OCI-LY1 (cell line): Measurements from ENCODE around the gene LHX6.

Experiments used
- CTCF ChIP-seq: fragments of 200-600 bp; sonication (generic), shearing (Covaris generic); IDR thresholded peaks from 2 replicates; pipeline ENCODE4 v1.5.1; 2017; ENCODE audit warnings: mild to moderate bottlenecking, antibody characterized with exemption, low read length, moderate library complexity, mixed read lengths
- EZH2 ChIP-seq: fragments of 200-600 bp; sonication (generic), shearing (Covaris generic); IDR thresholded peaks from 2 replicates; pipeline ENCODE4 v1.8.0; 2017; ENCODE audit warnings: borderline replicate concordance, mixed run types, mild to moderate bottlenecking, antibody characterized with exemption, low read length, moderate library complexity, mixed read lengths

- TF ChIP-seq EZH2 (no peak), CTCF (no peak)
Measured at GRCh38 chr9:122226758-122227574, 1.8 kb downstream of the LHX6 start.
